KOPT-K1 (cell line): ENCODE data around the gene MCM3.

ENCODE experiments used
- H3K27ac ChIP-seq: fragments of 200-600 bp; sonication (generic); 2 replicates; pipeline ENCODE4 v1.5.1; 2016; ENCODE audit warnings: antibody characterized with exemption, mild to moderate bottlenecking, low read depth, low read length; ENCODE audit not compliant: poor library complexity, severe bottlenecking
- H3K36me3 ChIP-seq: fragments of 200-600 bp; sonication (generic); 2 replicates; pipeline ENCODE4 v1.5.1; 2017; ENCODE audit warnings: antibody characterized with exemption, mild to moderate bottlenecking, low read length, moderate library complexity; ENCODE audit not compliant: insufficient read depth
- H3K9me3 ChIP-seq: fragments of 200-600 bp; sonication (generic); 2 replicates; pipeline ENCODE4 v1.5.1; 2017; ENCODE audit warnings: antibody characterized with exemption, low read length, mild to moderate bottlenecking; ENCODE audit not compliant: insufficient read depth, poor library complexity, severe bottlenecking

The MCM3 gene

DNA sequence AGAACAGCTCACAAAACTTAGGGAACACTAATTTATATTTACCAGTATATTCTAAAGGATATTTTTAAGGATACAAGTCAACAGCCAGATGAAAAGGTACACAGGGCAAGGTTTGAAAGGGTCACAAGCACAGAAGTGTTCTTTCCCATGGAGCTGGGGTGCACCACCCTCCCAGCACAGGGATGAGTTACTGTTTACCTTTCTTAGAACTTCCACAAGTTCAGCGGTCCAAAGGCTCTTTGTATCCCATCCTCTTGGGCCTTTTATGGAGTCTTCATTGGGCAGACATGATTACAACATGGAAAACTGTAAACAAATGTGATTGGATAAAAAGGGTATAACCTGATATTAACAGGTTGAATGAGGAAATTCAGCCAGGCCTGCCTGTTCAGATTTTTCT, 39.1 kb downstream of the MCM3 start:
- no peaks in the 10 kb centered on the region for H3K9me3 ChIP-seq
- no peaks in the 10 kb centered on the region for H3K36me3 ChIP-seq
- no peak overlapping the region for H3K27ac ChIP-seq

DNA sequence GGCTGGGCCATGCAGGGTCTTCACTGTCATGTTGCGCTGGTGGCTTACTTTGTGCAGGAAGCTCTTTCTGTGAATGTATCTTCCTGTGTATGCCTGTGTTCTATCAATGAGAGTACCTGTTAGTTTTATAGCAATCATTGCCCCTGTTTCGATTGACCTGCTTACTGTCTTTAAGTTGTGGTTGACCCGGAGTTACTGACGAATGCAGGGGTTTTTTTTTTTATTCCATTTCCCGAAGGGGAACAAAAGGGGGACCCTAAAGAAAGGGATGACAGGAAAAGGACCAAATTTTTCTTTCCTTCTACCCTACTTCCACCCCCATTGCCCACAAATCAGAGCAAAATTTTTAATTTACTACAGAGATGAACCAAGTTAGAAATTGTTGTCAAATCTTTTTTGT, 40.1 kb downstream of the MCM3 start, which contains the start of gene IL17F:
TSS of gene IL17F (minus strand) at position 101 of the 400 bp plus-strand sequence. CDS start at position 30, 71 bp downstream.
- H3K36me3 ChIP-seq, result no peaks in the 10 kb centered on the region
- no peak within 1 kb of the TSS for H3K27ac ChIP-seq
- H3K9me3 ChIP-seq, result no peaks in the 10 kb centered on the region

DNA sequence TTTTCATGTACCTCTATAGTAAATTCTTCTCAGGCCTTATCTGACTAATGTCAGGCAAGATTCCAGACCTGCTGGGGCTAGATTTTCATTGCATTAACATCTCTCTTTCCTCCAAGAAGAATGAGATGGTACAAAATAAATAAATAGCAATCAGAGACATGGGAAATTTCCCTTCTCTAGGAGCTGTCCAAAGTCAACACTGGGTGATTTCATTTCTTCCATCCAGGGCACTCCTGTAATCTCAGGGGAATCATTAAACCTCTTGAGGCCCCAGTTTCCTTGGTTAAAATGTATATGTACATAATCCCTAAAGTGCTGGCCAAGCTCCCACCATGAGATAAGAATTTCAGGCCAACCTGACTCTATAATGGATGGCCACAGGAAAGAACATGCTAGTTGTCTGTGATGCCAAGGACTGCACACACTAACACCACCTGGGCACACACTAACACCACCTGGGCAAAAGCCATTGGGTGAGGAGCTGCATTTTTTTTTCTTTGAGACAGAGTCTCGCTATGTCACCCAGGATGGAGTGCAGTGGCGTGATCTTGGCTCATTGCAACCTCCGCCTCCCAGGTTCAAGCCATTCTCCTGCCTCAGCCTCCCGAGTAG, 41.2 kb downstream of the MCM3 start:
- Histone ChIP-seq H3K27ac (no peak overlapping the region), H3K9me3 (no peaks in the 10 kb centered on the region), H3K36me3 (no peaks in the 10 kb centered on the region)

DNA sequence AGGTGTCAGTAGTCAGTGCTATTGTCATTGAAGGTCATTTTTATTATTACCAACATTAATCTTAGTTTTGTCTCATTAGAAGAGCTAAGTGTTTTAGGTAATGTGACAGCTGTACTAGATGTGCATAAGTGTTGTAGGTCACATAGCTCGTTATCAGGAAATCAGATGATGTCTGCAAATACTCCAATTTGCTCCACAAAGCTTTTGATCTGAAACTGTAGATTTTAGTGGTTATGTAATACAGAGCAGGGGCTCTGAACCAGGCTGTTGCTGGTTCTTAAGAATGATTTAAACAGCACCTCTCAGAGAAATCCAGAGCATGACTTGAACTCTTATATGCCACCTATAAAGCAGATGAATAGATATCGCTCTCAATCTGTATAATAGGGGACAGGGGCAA, 42.7 kb downstream of the MCM3 start:
- no peak overlapping the region for H3K27ac ChIP-seq
- H3K9me3 ChIP-seq, result no peaks in the 10 kb centered on the region
- H3K36me3 ChIP-seq, result no peaks in the 10 kb centered on the region

DNA sequence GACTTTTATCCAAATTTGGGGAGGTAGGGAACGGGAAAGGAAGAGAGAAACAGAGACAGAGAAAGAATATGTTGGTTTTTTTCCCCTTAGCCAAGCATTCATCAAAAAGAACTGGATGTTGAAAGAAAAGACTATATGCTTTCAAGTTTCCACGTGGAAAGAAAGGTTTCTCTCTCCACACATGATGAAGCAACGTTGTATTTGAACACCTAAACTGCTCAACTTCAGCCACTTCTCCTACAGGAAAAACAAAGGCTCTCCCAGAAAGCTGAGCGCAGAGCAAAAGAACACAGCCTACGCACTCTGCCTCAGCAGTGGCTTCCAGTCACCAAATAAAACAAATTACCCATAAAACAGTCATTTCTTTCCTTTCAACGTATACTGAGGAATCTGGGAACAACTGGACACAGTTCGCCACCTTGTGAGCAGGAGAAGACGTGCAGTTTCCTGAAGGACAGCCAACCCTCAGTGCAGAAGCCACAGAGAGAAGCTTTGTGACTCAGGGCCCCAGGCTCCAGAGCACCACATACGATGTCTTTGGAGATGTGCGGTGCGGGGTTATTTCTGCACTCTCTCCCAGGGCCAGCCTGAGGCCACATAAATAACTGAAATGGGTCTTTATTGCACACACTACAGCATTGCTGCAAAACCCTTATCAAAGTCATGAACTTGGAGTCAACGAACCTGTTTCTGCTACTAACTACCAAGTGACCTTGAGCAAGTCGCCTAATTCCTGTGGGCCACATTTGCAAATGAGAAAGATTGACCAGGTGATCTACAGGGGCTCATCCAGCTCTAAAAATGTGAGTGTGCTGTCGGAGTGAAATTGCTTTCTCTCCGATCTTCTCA, 50.3 kb downstream of the MCM3 start:
- H3K36me3 ChIP-seq, result no peaks in the 10 kb centered on the region
- no peak overlapping the region for H3K27ac ChIP-seq
- H3K9me3 ChIP-seq, result no peaks in the 10 kb centered on the region

DNA sequence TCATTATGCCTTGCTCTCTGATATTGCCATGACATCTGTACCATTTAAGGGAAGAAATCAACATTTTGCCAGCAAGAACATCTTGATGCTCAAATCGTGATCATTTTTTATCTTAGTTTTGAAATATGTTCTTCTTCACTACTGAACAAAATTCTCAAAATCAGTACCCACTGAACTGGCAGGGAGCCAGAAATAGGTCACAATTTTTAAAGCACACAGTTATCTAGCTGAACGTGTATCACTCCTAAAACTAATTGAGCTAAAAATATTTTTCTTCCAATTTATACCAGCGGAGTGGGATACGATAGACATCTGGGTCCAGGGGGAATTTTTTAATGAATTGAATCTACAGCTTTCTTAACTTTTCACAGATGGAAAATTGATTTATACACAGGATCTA, 51.5 kb downstream of the MCM3 start:
- Histone ChIP-seq H3K36me3 (no peaks in the 10 kb centered on the region), H3K9me3 (no peaks in the 10 kb centered on the region), H3K27ac (no peak overlapping the region)

DNA sequence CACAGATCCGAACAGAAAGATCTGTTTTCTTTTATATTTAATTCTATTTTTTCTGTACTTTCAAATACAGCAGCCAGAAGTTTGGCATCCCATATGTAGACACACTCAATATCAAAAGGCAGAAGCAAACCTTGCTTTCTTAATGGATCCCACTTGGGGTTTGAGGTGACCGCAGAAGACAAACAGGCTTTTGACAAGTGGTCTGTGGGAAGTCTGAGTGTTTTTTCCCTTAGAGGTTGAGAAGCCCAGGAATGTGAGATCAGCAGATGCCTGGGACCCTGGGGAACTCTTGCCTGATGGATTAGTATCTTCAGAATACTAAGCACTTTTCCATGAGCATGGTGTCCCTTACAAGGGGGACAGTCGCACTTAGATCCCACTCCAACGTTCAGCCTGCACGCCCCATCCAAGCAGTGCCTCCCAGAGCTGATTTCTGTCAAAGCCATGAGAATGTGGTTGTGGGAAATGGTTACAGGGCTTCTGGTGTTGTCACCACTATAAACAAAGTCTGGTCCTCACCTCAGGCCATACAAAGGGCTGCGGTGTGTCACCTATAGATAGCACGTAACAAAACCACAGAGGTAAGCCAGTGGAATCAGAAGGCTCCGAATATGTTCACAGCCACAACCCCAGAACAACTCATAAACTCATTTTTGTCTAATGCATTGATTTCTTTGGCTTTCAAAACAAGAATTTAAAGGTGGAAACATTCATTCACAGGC, 53.0 kb downstream of the MCM3 start:
- Histone ChIP-seq H3K36me3 (no peaks in the 10 kb centered on the region), H3K9me3 (no peaks in the 10 kb centered on the region), H3K27ac (no peak overlapping the region)

DNA sequence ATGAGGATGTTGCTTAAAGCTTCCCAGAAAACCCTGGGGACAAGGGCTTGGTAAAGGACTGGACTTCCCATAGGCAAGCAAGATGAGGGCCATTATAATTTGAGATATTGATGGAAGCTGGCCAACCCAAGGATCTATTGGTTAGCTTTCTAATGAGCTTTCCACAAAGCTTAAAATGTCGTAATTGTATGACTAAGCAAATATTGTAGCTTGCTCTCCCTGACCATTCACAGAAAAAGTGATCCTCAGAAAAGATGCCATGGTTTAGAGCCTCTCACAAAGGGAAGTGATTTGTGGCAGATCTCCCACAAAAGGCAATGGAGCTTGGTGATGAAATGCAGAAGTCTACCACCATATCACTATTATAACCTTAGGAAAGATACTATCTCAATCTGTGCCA, 53.9 kb downstream of the MCM3 start:
- Histone ChIP-seq H3K36me3 (no peaks in the 10 kb centered on the region), H3K9me3 (no peaks in the 10 kb centered on the region), H3K27ac (no peak overlapping the region)

DNA sequence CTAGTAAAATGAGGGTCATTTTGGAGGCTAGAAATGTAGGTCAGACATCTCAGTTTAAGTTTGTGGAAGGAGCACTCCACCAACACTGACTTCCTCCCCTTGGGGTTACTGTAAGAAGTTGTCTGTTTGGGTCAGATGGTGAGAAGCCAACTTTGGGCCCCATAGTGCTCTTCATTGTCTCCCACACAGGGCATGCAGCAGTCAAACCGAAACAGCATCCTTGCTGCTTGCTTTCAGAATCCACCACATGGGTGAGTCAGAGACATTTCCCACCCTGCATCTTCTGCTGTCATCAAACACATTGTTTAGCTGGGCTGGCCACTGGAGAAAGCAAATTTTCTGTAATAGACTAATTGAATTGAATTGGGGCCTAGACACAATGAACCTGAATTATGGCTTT, 57.0 kb downstream of the MCM3 start:
- Histone ChIP-seq H3K9me3 (no peaks in the 10 kb centered on the region), H3K27ac (no peak overlapping the region), H3K36me3 (no peaks in the 10 kb centered on the region)

DNA sequence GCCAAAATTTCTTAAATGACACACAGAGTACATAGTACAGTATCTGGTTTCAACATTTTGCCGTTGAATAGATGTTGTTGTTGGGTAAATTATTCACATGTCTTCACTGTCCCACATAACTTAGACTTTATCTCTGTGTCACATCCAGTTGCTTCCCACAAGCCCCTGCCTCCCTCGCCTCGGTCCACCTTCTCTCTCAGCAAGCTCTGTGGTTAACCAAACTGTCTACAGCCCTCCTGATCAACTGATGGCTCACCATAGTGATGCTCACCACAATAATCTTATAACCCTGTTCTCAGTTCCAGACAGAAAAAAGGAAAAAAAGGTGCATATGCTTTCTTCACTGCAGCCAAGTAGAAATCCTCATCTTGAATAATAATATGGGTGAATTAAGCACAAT, 63.2 kb downstream of the MCM3 start:
- H3K36me3 ChIP-seq, result no peaks in the 10 kb centered on the region
- H3K27ac ChIP-seq, result no peak overlapping the region
- no peaks in the 10 kb centered on the region for H3K9me3 ChIP-seq

DNA sequence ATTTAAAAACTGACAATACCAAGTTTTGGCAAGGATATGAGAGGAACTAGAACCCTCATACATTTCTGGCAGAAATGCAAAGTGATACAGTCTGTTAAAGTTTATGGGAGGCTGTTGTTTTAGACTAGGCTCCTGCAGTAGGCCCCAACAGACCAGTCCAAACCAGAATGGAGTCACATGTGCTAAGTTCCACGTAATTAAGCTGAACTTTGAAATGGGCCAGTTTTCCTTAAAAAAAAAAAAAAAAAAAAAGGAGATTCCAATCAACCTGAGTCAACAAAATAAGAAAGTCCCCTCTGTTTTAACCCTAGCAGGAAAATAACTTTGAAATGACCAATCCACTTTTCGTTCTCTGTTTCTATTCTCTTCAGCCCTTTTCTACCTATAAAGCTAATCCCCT, 66.8 kb downstream of the MCM3 start:
- Histone ChIP-seq H3K36me3 (no peaks in the 10 kb centered on the region), H3K27ac (no peak overlapping the region), H3K9me3 (no peaks in the 10 kb centered on the region)

DNA sequence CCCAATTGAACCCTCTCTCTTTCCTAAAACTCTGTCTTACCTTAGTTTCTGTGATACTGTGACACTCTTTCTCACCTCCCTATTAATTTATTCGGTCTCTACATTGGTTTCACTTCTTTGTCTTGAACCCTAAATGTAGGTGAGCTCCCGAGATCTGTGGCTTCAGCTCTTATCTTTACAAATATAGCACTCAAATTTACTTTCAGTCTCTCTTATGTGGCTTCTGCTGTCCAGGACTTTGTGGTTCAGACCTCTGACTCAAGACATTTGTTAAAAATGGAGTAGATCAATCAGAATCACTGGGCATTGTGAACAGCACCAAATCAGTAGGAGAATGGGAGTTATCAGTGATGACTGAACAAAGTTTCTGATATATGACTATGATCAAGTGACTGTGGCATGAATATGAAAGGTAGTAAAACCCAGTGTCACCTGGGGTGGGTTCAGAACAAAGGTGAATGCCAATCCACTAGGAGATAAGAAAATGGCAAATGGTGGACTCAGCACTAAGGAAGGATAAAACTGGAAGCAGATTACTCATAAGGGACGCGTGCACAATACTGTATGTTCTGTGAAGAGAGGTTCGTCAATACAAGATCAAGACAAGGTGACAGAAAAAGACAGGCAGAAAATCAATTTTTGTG, 67.5 kb downstream of the MCM3 start:
- Histone ChIP-seq H3K36me3 (no peaks in the 10 kb centered on the region), H3K27ac (no peak overlapping the region), H3K9me3 (no peaks in the 10 kb centered on the region)

DNA sequence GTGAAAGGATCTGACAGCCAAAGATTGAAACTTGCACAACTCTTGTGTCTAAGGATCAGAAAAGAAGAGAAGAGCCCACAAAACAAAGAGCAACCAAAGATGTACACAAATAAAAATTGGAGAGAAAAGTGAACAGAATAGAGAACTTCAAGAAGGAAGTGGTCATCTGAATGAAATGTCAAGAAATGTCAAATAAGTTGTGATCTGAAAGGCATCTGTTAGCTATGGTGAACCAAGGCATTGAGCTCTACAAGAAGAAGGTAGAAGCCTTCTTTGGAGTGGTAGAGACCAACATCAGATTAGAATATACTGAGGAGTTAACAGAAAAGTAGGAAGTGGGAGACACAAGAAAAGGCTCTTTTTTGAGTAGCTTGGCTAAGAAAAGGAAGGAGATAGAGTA, 68.8 kb downstream of the MCM3 start:
- Histone ChIP-seq H3K27ac (no peak overlapping the region), H3K36me3 (no peaks in the 10 kb centered on the region), H3K9me3 (no peaks in the 10 kb centered on the region)
